H1 (cell line): Measurements from ENCODE around the gene IFT122. TPM values are rescaled to one million over a fixed set of nuclear protein-coding genes. Genes with fewer than 3 reads are reported as not detected.

Source experiments
- ATF3 ChIP-seq: IDR thresholded peaks from 2 replicates; pipeline ENCODE4 v1.6.1; 2011; ENCODE audit warnings: low read depth, mild to moderate bottlenecking, low read length; ENCODE audit not compliant: insufficient read depth
- CHD2 ChIP-seq: IDR thresholded peaks from 2 replicates; pipeline ENCODE4 v1.6.1; 2012; ENCODE audit warnings: low read length, improper control_type of control experiment
- CHD7 ChIP-seq: fragments of 300-600 bp; sonication (generic); IDR thresholded peaks from 2 replicates; pipeline ENCODE4 v1.7.1; 2012; ENCODE audit warnings: low read length, moderate library complexity, mild to moderate bottlenecking, inconsistent platforms; ENCODE audit not compliant: insufficient replicate concordance
- SIN3A ChIP-seq, 2 experiments: IDR thresholded peaks in 1 of 2; conservative IDR thresholded peaks in 1 of 2; 2 replicates each; pipeline ENCODE4 v1.6.1; 2011 to 2012; ENCODE audit warnings: low read length in 2 of 2, improper control_type of control experiment in 1 of 2, low read depth in 1 of 2, mild to moderate bottlenecking in 1 of 2
- SRF ChIP-seq: IDR thresholded peaks from 2 replicates; pipeline ENCODE4 v1.6.1; 2011; ENCODE audit warnings: mild to moderate bottlenecking, low read depth, low read length, moderate library complexity
- polyA plus RNA-seq, 7 experiments: library from polyadenylated mRNA; depleted of rRNA in 3 of 7; stranded (reverse) in 5 of 7; unstranded in 2 of 7; fragments of >200 nt in 5 of 7; fragments of 200-250 nt in 2 of 7; gene quantifications; 1 replicate in 5 of 7; 2 replicates in 1 of 7; 4 replicates in 1 of 7; pipeline versions ENCODE4 v1.2.1 to v1.2.3, GENCODE V29; 2011 to 2013; ENCODE audit warnings: missing spikeins in 2 of 7, mixed read lengths in 2 of 7
- total RNA-seq: library from RNA; stranded (reverse); fragmentation: NEBNext Ultra II Directional; extraction: Animal tissue kit (Norgen Biotek cat#: 25700); gene quantifications from 2 replicates; pipeline ENCODE4 v1.2.1, GENCODE V29; 2021

The IFT122 gene
- total and polyA plus RNA-seq, 2 of the 8 experiments (the other 6 are each of a cell fraction or from before 2014, with no cell fraction given), result 23.7 to 25.1 TPM

GRCh38 chr3:129554356-129555152 lies 114.5 kb downstream of the IFT122 start (continued):
- TF ChIP-seq CHD7 (no peak), SIN3A (conservative IDR thresholded peaks at IDR 0.05 in 1 of 2, IDR thresholded peaks at IDR 0.05 in 1 of 2; ENCODE audit: low read depth in 1 of 2, low read length in 2 of 2) (no peak), ATF3 (no peak), CHD2 (no peak), SRF (no peak)
